ENCODE measurements around the gene KIAA0319L.
"Not testable (repeated sequence)": the region's sequence is repeated elsewhere in the genome, so short reads cannot be mapped to it uniquely, and the experiment has no call there.

Gene KIAA0319L

DNA sequence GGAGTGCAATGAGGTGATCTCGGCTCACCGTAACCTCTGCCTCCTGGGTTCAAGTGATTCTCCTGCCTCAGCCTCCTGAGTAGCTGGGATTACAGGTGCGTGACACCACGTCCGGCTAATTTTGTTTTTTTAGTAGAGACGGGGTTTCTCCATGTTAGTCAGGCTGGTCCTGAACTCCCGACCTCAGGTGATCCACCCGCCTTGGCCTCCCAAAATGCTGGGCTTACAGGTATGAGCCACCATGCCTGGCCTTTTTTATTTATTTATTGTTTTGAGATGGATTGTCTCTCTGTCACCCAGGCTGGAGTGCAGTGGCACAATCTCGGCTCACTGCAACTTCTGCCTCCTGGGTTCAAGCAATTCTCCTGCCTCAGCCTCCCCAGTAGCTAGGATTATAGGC is 24.4 kb upstream of the KIAA0319L start:
- H3K4me3 ChIP-seq (ENCODE audit: extremely low read depth, insufficient read depth, low read length, poor library complexity, severe bottlenecking); H3K9me3 ChIP-seq (ENCODE audit: control insufficient read depth, low read length); H3K4me1 ChIP-seq (ENCODE audit: control insufficient read depth, insufficient read depth, low read length, poor library complexity, severe bottlenecking); H3K27ac ChIP-seq (ENCODE audit: low read depth, low read length, severe bottlenecking); H3K36me3 ChIP-seq (ENCODE audit: control insufficient read depth, insufficient read depth, low read length): not testable (repeated sequence)
- WGBS, 2 experiments (ENCODE audit: insufficient coverage in 2 of 2), result 90 to 95% methylated on average over 9 of the region's 9 CpGs

DNA sequence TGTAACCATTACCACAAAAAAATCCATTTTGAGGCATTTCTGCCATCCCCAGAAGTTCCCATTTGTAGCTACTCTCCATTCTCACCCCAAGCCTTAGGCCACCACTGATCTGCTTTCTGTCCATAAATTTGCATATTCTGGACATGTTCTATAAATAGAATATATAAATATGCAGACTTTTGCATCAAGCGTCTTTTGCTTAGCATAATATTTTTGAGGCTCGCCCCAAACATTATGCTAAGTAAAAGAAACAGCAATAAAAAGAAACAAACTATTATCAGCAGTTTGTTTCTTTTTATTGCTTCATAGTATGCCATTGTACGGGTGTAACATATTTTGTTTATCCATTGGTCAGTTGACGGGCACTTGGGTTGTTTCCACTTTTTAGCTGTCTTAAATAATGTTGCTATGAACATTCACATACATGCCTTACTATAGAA is 23.8 kb upstream of the KIAA0319L start:
- no peaks in the 10 kb centered on the region for H3K9me3 ChIP-seq (ENCODE audit: control insufficient read depth, low read length)
- no peak overlapping the region for H3K4me3 ChIP-seq (ENCODE audit: extremely low read depth, insufficient read depth, low read length, poor library complexity, severe bottlenecking)
- WGBS, 2 experiments (ENCODE audit: insufficient coverage in 2 of 2), result no CpG with 5 or more reads among the region's 4 CpGs
- peaks cover 8% of the 10 kb centered on the region for H3K4me1 ChIP-seq (ENCODE audit: control insufficient read depth, insufficient read depth, low read length, poor library complexity, severe bottlenecking)
- H3K36me3 ChIP-seq (ENCODE audit: control insufficient read depth, insufficient read depth, low read length), result no peaks in the 10 kb centered on the region
- H3K27ac ChIP-seq (ENCODE audit: low read depth, low read length, severe bottlenecking), result no peak overlapping the region

DNA sequence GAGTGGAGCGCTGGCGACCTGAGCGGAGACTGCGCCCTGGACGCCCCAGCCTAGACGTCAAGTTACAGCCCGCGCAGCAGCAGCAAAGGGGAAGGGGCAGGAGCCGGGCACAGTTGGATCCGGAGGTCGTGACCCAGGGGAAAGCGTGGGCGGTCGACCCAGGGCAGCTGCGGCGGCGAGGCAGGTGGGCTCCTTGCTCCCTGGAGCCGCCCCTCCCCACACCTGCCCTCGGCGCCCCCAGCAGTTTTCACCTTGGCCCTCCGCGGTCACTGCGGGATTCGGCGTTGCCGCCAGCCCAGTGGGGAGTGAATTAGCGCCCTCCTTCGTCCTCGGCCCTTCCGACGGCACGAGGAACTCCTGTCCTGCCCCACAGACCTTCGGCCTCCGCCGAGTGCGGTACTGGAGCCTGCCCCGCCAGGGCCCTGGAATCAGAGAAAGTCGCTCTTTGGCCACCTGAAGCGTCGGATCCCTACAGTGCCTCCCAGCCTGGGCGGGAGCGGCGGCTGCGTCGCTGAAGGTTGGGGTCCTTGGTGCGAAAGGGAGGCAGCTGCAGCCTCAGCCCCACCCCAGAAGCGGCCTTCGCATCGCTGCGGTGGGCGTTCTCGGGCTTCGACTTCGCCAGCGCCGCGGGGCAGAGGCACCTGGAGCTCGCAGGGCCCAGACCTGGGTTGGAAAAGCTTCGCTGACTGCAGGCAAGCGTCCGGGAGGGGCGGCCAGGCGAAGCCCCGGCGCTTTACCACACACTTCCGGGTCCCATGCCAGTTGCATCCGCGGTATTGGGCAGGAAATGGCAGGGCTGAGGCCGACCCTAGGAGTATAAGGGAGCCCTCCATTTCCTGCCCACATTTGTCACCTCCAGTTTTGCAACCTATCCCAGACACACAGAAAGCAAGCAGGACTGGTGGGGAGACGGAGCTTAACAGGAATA is 20.1 kb upstream of the KIAA0319L start:
- 21 to 23% methylated on average over 58 to 61 of the region's 70 CpGs for WGBS, 2 experiments (ENCODE audit: insufficient coverage in 2 of 2)

DNA sequence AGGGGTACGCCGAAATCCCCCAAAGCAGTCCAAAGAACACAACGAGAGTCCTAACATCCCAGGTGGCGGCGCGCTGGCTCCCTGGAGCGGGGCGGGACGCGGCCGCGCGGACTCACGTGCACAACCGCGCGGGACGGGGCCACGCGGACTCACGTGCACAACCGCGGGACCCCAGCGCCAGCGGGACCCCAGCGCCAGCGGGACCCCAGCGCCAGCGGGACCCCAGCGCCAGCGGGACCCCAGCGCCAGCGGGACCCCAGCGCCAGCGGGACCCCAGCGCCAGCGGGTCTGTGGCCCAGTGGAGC is 19.5 kb upstream of the KIAA0319L start:
- H3K4me3 ChIP-seq (ENCODE audit: extremely low read depth, insufficient read depth, low read length, poor library complexity, severe bottlenecking); H3K27ac ChIP-seq (ENCODE audit: low read depth, low read length, severe bottlenecking); H3K36me3 ChIP-seq (ENCODE audit: control insufficient read depth, insufficient read depth, low read length); H3K9me3 ChIP-seq (ENCODE audit: control insufficient read depth, low read length): not testable (repeated sequence)
- H3K4me1 ChIP-seq (ENCODE audit: control insufficient read depth, insufficient read depth, low read length, poor library complexity, severe bottlenecking), result peaks cover 20% of the 10 kb centered on the region
- 37 to 39% methylated on average over 36 to 37 of the region's 37 CpGs for WGBS, 2 experiments (ENCODE audit: insufficient coverage in 2 of 2)

More for the DNA sequence above, 20.1 kb upstream of the KIAA0319L start:
- peaks cover 20% of the 10 kb centered on the region for H3K4me1 ChIP-seq (ENCODE audit: control insufficient read depth, insufficient read depth, low read length, poor library complexity, severe bottlenecking)
- H3K9me3 ChIP-seq (ENCODE audit: control insufficient read depth, low read length), result no peaks in the 10 kb centered on the region
- H3K4me3 ChIP-seq (ENCODE audit: extremely low read depth, insufficient read depth, low read length, poor library complexity, severe bottlenecking), result no peak overlapping the region
- no peaks in the 10 kb centered on the region for H3K36me3 ChIP-seq (ENCODE audit: control insufficient read depth, insufficient read depth, low read length)
- no peak overlapping the region for H3K27ac ChIP-seq (ENCODE audit: low read depth, low read length, severe bottlenecking)

DNA sequence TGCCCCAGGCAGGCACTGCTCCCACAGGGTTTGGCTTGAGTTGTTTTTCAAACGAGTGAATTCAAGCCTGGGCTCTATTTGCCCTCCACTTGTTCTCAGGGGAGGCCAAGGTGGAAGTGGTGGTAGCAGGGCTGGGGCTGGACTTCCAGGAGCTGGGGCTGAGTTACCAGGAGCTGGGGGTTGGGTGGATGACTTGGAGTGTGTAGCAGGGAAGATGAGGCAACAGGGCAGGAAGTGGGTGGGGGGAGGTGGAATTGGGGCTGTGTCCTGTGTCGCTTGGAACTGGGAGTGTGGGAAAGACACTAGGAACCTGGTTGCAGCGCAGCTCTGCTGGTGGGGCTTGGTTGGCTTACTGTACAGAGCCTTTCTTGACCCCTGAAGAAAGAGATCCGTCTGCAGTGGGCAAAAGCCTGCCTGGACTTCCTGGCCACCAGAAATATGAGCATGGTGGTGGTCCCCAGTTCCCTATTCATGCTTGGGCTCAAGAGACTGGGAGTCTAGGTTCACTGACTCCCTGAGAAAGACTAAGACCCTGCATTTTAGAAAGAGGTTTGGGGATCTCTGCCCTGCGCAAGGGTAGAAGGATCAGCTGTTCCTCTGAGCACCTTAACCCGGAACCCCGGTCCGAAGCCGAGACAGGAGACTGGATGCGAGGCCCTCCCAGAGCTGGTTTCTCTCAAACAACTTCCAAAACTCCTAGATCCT is 19.0 kb upstream of the KIAA0319L start:
- Histone ChIP-seq H3K36me3 (ENCODE audit: control insufficient read depth, insufficient read depth, low read length) (no peaks in the 10 kb centered on the region), H3K4me3 (ENCODE audit: extremely low read depth, insufficient read depth, low read length, poor library complexity, severe bottlenecking) (no peak overlapping the region), H3K4me1 (ENCODE audit: control insufficient read depth, insufficient read depth, low read length, poor library complexity, severe bottlenecking) (peaks cover 21% of the 10 kb centered on the region), H3K27ac (ENCODE audit: low read depth, low read length, severe bottlenecking) (no peak overlapping the region), H3K9me3 (ENCODE audit: control insufficient read depth, low read length) (no peaks in the 10 kb centered on the region)
- 76 to 86% methylated on average over 8 to 10 of the region's 10 CpGs for WGBS, 2 experiments (ENCODE audit: insufficient coverage in 2 of 2)

DNA sequence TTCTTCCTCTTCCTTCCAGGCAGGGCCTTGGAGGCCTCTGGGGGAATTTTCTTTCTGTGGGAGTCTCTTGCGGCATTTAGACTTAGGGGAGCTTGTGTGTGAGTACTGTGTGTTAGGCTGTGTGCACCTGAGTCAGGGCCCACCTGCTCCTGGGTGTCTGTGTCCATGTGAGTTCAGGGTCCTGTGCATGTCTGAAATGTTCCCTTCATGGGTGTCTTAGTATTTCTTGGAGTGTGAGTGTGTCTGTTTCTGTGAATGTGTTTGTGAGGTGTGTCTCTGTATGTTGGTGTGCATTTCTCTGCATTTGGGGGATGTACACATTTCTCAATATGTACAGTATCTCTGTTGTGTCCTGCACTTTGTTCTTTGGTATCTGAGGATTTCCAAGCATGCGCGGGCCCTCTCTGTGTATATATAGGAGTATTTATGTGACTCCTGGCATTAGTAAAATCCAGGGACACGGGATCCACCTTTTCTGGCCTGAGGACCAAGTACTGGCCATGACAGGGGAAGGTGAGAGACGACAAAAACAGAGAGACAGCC is 18.3 kb upstream of the KIAA0319L start:
- Histone ChIP-seq H3K4me3 (ENCODE audit: extremely low read depth, insufficient read depth, low read length, poor library complexity, severe bottlenecking) (no peak overlapping the region), H3K36me3 (ENCODE audit: control insufficient read depth, insufficient read depth, low read length) (no peaks in the 10 kb centered on the region), H3K9me3 (ENCODE audit: control insufficient read depth, low read length) (no peaks in the 10 kb centered on the region), H3K4me1 (ENCODE audit: control insufficient read depth, insufficient read depth, low read length, poor library complexity, severe bottlenecking) (peaks cover 28% of the 10 kb centered on the region), H3K27ac (ENCODE audit: low read depth, low read length, severe bottlenecking) (no peak overlapping the region)
- WGBS, 2 experiments (ENCODE audit: insufficient coverage in 2 of 2), result 91 to 92% methylated on average over 5 of the region's 5 CpGs

DNA sequence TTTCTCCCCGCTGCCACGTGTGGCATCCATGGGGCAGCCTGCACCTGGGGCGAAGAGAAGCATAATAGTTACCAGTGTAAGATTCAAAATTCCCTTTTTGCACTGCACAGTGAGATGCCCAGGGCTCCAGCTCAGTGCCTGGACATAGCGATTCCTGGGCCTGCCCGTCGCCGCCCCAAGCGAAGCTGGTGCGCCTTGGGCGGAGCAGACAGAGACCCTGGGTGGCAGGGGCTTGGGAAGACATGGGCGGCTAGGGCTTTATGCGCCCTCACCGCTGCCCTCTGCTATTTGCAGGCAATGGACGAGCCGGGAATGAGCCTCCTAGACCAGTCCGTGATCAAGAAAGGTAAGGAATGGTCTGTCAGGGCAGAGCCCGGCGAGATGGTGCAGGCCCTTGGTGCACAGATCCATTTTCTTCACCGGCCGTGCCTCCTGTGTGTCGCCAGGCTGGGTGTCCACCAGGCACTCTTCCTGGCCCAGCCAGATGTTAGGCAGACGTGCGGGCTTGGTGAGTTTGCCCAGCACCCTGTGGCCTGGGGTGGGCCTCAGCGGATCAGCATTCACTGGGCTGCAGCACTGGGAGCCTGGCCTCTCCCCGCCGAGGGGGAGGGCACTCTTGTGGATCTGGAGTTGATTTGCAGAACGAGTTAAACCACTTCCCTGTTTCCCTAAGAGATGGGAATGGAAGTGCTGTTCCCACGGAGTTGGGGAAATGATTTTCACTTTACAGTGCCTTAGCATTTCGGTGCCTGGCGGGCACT is 17.6 kb upstream of the KIAA0319L start:
- no peaks in the 10 kb centered on the region for H3K36me3 ChIP-seq (ENCODE audit: control insufficient read depth, insufficient read depth, low read length)
- no peaks in the 10 kb centered on the region for H3K9me3 ChIP-seq (ENCODE audit: control insufficient read depth, low read length)
- WGBS, 2 experiments (ENCODE audit: insufficient coverage in 2 of 2), result 82 to 87% methylated on average over 23 to 26 of the region's 30 CpGs
- H3K4me1 ChIP-seq (ENCODE audit: control insufficient read depth, insufficient read depth, low read length, poor library complexity, severe bottlenecking), result peaks cover 33% of the 10 kb centered on the region
- H3K27ac ChIP-seq (ENCODE audit: low read depth, low read length, severe bottlenecking), result no peak overlapping the region
- H3K4me3 ChIP-seq (ENCODE audit: extremely low read depth, insufficient read depth, low read length, poor library complexity, severe bottlenecking), result no peak overlapping the region

DNA sequence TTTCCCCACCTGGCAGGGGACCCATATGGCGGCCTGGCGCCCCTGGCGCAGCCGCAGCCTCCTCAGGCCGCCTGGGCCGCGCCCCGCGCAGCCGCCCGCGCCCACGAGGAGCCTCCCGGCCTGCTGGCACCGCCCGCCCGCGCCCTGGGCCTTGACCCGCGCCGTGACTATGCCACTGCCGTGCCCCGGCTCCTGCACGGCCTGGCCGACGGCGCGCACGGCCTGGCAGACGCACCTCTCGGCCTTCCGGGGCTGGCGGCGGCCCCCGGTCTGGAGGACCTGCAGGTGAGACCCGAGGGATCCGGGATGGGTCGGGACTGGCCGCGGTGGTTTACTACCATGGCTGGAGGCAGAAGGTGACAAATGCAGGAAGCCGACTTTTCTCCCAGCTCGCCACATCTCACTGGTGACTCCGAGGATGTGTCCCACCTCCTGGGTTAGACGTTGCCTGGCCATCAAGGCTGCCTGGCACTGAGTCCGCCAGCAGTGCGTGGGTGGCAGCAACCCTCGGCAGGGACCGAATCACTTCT is 17.0 kb upstream of the KIAA0319L start:
- 55 to 75% methylated on average over 38 to 44 of the region's 48 CpGs for WGBS, 2 experiments (ENCODE audit: insufficient coverage in 2 of 2)
- Histone ChIP-seq H3K36me3 (ENCODE audit: control insufficient read depth, insufficient read depth, low read length) (no peaks in the 10 kb centered on the region), H3K27ac (ENCODE audit: low read depth, low read length, severe bottlenecking) (no peak overlapping the region), H3K4me1 (ENCODE audit: control insufficient read depth, insufficient read depth, low read length, poor library complexity, severe bottlenecking) (peaks cover 35% of the 10 kb centered on the region), H3K9me3 (ENCODE audit: control insufficient read depth, low read length) (no peaks in the 10 kb centered on the region), H3K4me3 (ENCODE audit: extremely low read depth, insufficient read depth, low read length, poor library complexity, severe bottlenecking) (no peak overlapping the region)

DNA sequence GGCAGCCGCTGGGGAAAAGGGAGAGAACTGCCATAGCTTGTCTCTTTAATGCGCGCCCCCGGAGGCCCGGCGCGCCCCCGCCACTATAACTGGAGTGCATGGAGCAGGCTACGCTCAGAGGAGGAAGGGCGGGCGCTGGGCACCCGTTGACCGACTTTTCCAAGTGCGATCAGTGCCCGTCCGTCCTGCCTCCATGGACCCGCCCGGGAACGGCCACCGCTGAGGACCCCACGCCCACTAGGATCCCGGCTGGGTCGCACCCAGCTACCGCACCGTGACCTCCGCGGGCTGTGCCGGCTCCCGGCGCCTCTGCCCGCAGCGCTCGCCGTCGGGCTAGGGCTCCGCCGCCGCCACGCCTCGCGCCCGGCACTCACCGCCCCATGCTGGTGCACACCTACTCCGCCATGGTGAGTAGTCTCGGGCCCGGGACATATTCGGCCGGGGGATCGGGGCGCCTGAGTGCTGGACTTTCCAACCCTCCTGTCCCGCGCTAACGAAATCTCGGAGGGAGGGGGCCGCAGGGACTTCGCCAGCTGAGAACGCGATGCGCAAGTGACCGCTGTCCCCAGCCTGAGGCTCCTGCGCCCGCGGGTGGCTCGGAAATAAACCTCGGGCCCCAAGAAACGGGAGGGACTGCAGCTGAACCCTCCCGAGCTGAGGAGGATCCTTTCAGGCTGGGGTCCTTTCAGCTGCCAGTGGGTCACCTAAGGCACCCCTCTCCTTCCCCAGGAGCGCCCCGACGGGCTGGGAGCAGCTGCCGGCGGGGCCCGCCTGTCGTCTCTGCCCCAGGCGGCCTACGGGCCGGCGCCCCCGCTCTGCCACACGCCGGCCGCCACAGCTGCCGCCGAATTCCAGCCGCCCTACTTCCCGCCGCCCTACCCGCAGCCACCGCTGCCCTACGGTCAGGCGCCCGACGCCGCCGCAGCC is 16.3 kb upstream of the KIAA0319L start, which contains the start of gene TFAP2E:
Gene TFAP2E, plus strand, starts transcription at position 117 of the 927 bp plus-strand sequence. Its CDS starts 264 bp downstream, at position 381.
- peaks cover 36% of the 10 kb centered on the region for H3K4me1 ChIP-seq (ENCODE audit: control insufficient read depth, insufficient read depth, low read length, poor library complexity, severe bottlenecking)
- peak within 1 kb of the TSS; percentile 44 for H3K4me3 ChIP-seq (ENCODE audit: extremely low read depth, insufficient read depth, low read length, poor library complexity, severe bottlenecking)
- WGBS, 2 experiments (ENCODE audit: insufficient coverage in 2 of 2), result 5 to 8% methylated on average over 72 to 94 of the region's 95 CpGs
- H3K36me3 ChIP-seq (ENCODE audit: control insufficient read depth, insufficient read depth, low read length), result no peaks in the 10 kb centered on the region
- H3K27ac ChIP-seq (ENCODE audit: low read depth, low read length, severe bottlenecking), result no peak within 1 kb of the TSS
- no peaks in the 10 kb centered on the region for H3K9me3 ChIP-seq (ENCODE audit: control insufficient read depth, low read length)

Measured in mesodermal cell (in vitro differentiated cells).